Fibroblast of mammary gland (primary cell): ENCODE data around the gene HELZ2.

ENCODE experiments used
- DNase-seq: peaks from one replicate; pipeline ENCODE4 v3.0.0-alpha.2; 2010; ENCODE audit warnings: low read depth
- H3K4me3 ChIP-seq: 2 replicates; pipeline ENCODE4 v1.5.1; 2011; ENCODE audit warnings: low read depth, mild to moderate bottlenecking, low read length, moderate library complexity; ENCODE audit not compliant: control insufficient read depth
- CTCF ChIP-seq: conservative IDR thresholded peaks from 2 replicates; pipeline ENCODE4 v1.5.1; 2011; ENCODE audit warnings: low read depth, low read length, inconsistent platforms; ENCODE audit not compliant: control insufficient read depth, insufficient read depth

Gene HELZ2

DNA sequence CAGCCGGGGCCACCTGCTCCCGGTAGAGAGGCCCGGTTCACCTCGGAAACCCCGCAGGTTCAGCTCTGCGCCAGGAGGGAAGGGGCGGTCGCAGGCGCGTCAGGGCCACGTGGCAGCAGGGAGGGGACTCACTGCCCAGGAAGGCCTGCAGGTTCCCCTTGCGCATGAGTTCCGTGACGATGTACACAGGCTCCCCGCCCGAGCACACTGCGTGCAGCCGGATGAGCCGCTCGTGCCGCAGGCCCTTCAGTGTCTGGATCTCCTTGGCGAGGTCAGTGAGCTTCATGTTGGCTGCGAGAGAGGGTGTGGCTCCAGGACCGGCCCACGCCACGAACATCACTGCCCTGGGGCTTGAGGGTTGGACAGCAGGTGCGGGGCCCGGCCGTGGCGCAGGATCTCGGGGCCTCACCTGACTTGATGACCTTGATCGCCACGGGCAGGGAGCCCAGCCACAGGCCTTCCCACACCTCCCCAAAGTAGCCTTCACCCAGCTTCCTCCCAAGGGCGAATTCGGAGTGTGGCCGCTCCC is 31.9 kb downstream of the HELZ2 start:
- no peak overlapping the region for H3K4me3 ChIP-seq
- TF ChIP-seq CTCF: no peak

GRCh38 chr20:63541371-63541770 is 32.7 kb downstream of the HELZ2 start:
- no peak for DNase-seq
- TF ChIP-seq CTCF: no peak
- no peak overlapping the region for H3K4me3 ChIP-seq

More for the DNA sequence above, 31.9 kb downstream of the HELZ2 start:
- no peak for DNase-seq

GRCh38 chr20:63540417-63541186 is 33.4 kb downstream of the HELZ2 start:
- peak; percentile 38 for DNase-seq
- TF ChIP-seq CTCF: no peak

DNA sequence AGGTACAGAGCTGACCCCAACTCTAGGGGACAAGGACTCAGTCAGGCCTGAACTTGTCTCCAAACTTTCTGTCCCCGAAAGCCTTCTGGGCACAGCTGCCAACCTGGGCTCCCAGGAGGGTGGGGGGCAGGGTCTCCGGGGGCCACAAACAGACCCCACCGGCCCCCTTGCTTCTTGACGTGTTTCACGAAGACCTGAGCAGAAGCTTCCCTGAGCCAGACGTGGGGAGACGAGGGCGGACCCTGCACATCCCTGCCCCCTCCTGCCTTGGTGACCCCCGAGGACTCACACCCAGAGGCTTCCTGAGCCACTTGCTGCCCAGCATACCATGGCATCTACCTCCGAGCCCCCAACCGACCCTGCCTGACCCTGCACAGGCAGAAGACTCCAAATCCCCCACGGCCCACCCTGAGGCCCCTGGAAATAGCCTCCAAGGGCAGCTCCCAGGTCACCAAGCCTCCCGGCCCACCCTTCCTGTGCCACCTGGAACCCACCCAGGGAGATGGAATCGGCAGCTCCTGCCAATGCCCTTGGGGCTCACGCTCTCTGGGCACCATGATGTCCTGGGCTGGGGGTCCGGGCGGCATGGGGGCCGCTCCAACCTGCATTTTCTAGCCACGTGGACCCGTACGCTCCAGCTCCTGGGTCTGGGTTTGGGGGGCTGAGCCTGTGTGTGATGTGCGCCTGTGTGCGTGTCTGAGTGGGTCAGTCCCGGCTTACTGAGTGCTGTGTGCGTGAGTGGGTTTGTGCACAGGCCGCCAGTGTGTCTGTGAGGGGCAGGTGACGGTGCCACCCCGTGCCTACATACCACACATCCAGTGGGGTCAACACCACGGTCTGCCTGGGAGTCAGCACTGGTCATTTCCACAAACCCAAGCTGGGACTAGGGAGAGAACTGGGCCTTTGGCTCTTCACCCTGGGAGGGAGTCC is 34.3 kb downstream of the HELZ2 start:
- no peak for TF ChIP-seq CTCF
- no peak overlapping the region for H3K4me3 ChIP-seq
- no peak for DNase-seq

More at GRCh38 chr20:63540417-63541186, 33.4 kb downstream of the HELZ2 start:
- no peak overlapping the region for H3K4me3 ChIP-seq

DNA sequence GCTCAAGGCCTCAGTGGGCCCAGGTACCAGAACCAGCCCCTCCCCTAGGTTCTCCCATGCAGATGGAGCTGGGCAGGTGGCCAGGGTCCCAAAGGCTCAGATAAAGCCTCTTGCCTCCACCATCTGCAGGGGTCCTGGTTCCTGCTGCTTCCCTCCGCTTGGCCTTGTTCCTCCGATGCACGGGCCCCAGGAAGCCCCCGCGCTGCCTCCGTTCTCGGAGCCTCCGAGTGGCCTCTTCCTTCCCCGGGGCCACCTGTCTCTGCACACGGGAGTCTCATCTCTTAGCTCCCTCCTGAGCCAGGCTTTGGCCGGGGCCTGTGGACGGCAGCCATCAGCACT is 35.0 kb downstream of the HELZ2 start:
- no peak overlapping the region for H3K4me3 ChIP-seq
- no peak for TF ChIP-seq CTCF

GRCh38 chr20:63538204-63539091 is 35.6 kb downstream of the HELZ2 start:
- peak; percentile 11 for TF ChIP-seq CTCF
- H3K4me3 ChIP-seq: peak overlapping the region; percentile 22
- DNase-seq: peak; percentile 46

More for the DNA sequence above, 35.0 kb downstream of the HELZ2 start:
- no peak for DNase-seq
